GM06990 (cell line): Measurements from ENCODE around the gene MTHFD2L.

Experiments used
- DNase-seq: peaks from one replicate; pipeline ENCODE4 v3.0.0-alpha.2; 2011; ENCODE audit not compliant: insufficient read length; ENCODE audit errors: extremely low read depth
- H3K27me3 ChIP-seq: replicated peaks from 2 replicates; pipeline ENCODE4 v1.6.0; 2011; ENCODE audit warnings: low read length; ENCODE audit not compliant: control insufficient read depth, insufficient read depth
- H3K36me3 ChIP-seq: 2 replicates; pipeline ENCODE4 v1.5.1; 2011; ENCODE audit warnings: low read length; ENCODE audit not compliant: control insufficient read depth, insufficient read depth
- H3K4me3 ChIP-seq: replicated peaks from 2 replicates; pipeline ENCODE4 v1.5.1; 2011; ENCODE audit warnings: low read depth, mild to moderate bottlenecking, control low read depth, low read length
- CTCF ChIP-seq: IDR thresholded peaks from 2 replicates; pipeline ENCODE4 v1.5.1; 2011; ENCODE audit warnings: low read length, control low read depth, mild to moderate bottlenecking, inconsistent platforms; ENCODE audit not compliant: insufficient read depth, poor library complexity, severe bottlenecking

MTHFD2L gene

GRCh38 chr4:74157561-74158465 lies at the start of gene MTHFD2L:
Gene MTHFD2L, plus strand, starts transcription at chr4:74158118. Its CDS starts 21 bp downstream, at chr4:74158139.
- peak; percentile 91 for DNase-seq
- no peak for TF ChIP-seq CTCF
- Histone ChIP-seq H3K27me3 (no peaks in the 10 kb centered on the region), H3K4me3 (peak within 1 kb of the TSS; percentile 85), H3K36me3 (no peaks in the 10 kb centered on the region)

- Histone ChIP-seq H3K36me3 (no peaks in the 10 kb centered on the region), H3K4me3 (no peak overlapping the region), H3K27me3 (no peaks in the 10 kb centered on the region)
- no peak for TF ChIP-seq CTCF
- no peak for DNase-seq
Observed at GRCh38 chr4:74108457-74109115, 49.3 kb upstream of the MTHFD2L start.

- H3K4me3 ChIP-seq: no peak overlapping the region
- no peaks in the 10 kb centered on the region for H3K36me3 ChIP-seq
- H3K27me3 ChIP-seq: no peaks in the 10 kb centered on the region
- TF ChIP-seq CTCF: no peak
- no peak for DNase-seq
Observed at GRCh38 chr4:74109116-74109869, 48.6 kb upstream of the MTHFD2L start.

GRCh38 chr4:74109870-74110605 lies 47.9 kb upstream of the MTHFD2L start:
- no peaks in the 10 kb centered on the region for H3K36me3 ChIP-seq
- H3K27me3 ChIP-seq: no peaks in the 10 kb centered on the region
- no peak for TF ChIP-seq CTCF
- H3K4me3 ChIP-seq: no peak overlapping the region
- DNase-seq: no peak

- no peak for DNase-seq
- H3K36me3 ChIP-seq: no peaks in the 10 kb centered on the region
- H3K27me3 ChIP-seq: no peaks in the 10 kb centered on the region
- H3K4me3 ChIP-seq: no peak overlapping the region
- TF ChIP-seq CTCF: no peak
Observed at GRCh38 chr4:74110670-74111069, 47.2 kb upstream of the MTHFD2L start.
